Trophoblast cell (in vitro differentiated cells and primary cell): ENCODE results near the gene CPB2.

ENCODE experiments used
- DNase-seq, 2 donors: peaks; one replicate each; pipeline ENCODE4 v3.0.0-alpha.2; 2016
- H2AFZ ChIP-seq: 2 replicates; pipeline ENCODE4 v1.6.1; 2013; ENCODE audit warnings: low read length, moderate library complexity, mild to moderate bottlenecking; ENCODE audit not compliant: insufficient read depth, poor library complexity
- H2AK5ac ChIP-seq: 2 replicates; pipeline ENCODE4 v1.6.1; 2013; ENCODE audit warnings: mild to moderate bottlenecking, low read length
- H2BK120ac ChIP-seq: 2 replicates; pipeline ENCODE4 v1.6.1; 2013; ENCODE audit warnings: low read length, mild to moderate bottlenecking, moderate library complexity; ENCODE audit not compliant: insufficient read depth, poor library complexity
- H2BK12ac ChIP-seq: 2 replicates; pipeline ENCODE4 v1.6.1; 2013; ENCODE audit warnings: mild to moderate bottlenecking, low read length, moderate library complexity
- H2BK5ac ChIP-seq: 2 replicates; pipeline ENCODE4 v1.6.1; 2013; ENCODE audit warnings: low read length, low read depth, moderate library complexity, mild to moderate bottlenecking; ENCODE audit not compliant: poor library complexity
- H3K14ac ChIP-seq: 2 replicates; pipeline ENCODE4 v1.6.1; 2013; ENCODE audit warnings: mild to moderate bottlenecking, low read length
- H3K18ac ChIP-seq: 2 replicates; pipeline ENCODE4 v1.6.1; 2013; ENCODE audit warnings: mild to moderate bottlenecking, low read length
- H3K23ac ChIP-seq: 2 replicates; pipeline ENCODE4 v1.6.1; 2013; ENCODE audit warnings: low read length
- H3K27ac ChIP-seq: 2 replicates; pipeline ENCODE4 v1.5.1; 2013; ENCODE audit warnings: low read depth, mild to moderate bottlenecking, inconsistent platforms, low read length, moderate library complexity
- H3K27me3 ChIP-seq: 2 replicates; pipeline ENCODE4 v1.6.1; 2013; ENCODE audit warnings: inconsistent platforms, mild to moderate bottlenecking, low read length, moderate library complexity; ENCODE audit not compliant: insufficient read depth
- H3K36me3 ChIP-seq, 2 experiments: 1 replicate in 1 of 2; 2 replicates in 1 of 2; pipeline ENCODE4 v1.6.1; 2013; ENCODE audit warnings: low read length in 2 of 2, mild to moderate bottlenecking in 2 of 2, moderate library complexity in 1 of 2; ENCODE audit not compliant: insufficient read depth in 2 of 2, control insufficient read depth in 1 of 2
- H3K4ac ChIP-seq: 2 replicates; pipeline ENCODE4 v1.6.1; 2013; ENCODE audit warnings: low read depth, mild to moderate bottlenecking, low read length, moderate library complexity
- H3K4me1 ChIP-seq, 2 experiments: 1 replicate in 1 of 2; 2 replicates in 1 of 2; pipeline ENCODE4 v1.6.1; 2013; ENCODE audit warnings: low read length in 2 of 2, mild to moderate bottlenecking in 2 of 2, moderate library complexity in 1 of 2; ENCODE audit not compliant: insufficient read depth in 2 of 2, control insufficient read depth in 1 of 2
- H3K4me2 ChIP-seq: 2 replicates; pipeline ENCODE4 v1.6.1; 2013; ENCODE audit warnings: inconsistent platforms, mild to moderate bottlenecking, low read length, moderate library complexity
- H3K4me3 ChIP-seq: 2 replicates; pipeline ENCODE4 v1.5.1; 2013; ENCODE audit warnings: mild to moderate bottlenecking, low read depth, low read length, inconsistent platforms
- H3K79me1 ChIP-seq: one replicate; pipeline ENCODE4 v1.6.1; 2013; ENCODE audit warnings: low read length
- H3K79me2 ChIP-seq: 2 replicates; pipeline ENCODE4 v1.6.1; 2013; ENCODE audit warnings: low read length, mild to moderate bottlenecking; ENCODE audit not compliant: control insufficient read depth, insufficient read depth, poor library complexity
- H3K9ac ChIP-seq: 2 replicates; pipeline ENCODE4 v1.6.1; 2013; ENCODE audit warnings: mild to moderate bottlenecking, low read length
- H3K9me3 ChIP-seq: 2 replicates; pipeline ENCODE4 v1.6.1; 2013; ENCODE audit warnings: low read depth, mild to moderate bottlenecking, control low read depth, inconsistent platforms, low read length; ENCODE audit not compliant: insufficient read depth
- H4K12ac ChIP-seq: 2 replicates; pipeline ENCODE4 v1.6.1; 2013; ENCODE audit warnings: low read depth, mild to moderate bottlenecking, low read length, moderate library complexity
- H4K8ac ChIP-seq: 2 replicates; pipeline ENCODE4 v1.6.1; 2013; ENCODE audit warnings: low read depth, mild to moderate bottlenecking, low read length, moderate library complexity
- H4K91ac ChIP-seq: one replicate; pipeline ENCODE4 v1.6.1; 2013; ENCODE audit warnings: low read depth, mild to moderate bottlenecking, low read length, moderate library complexity
- WGBS: extraction: QIAGEN DNeasy Blood & Tissue Kit; methylation state at CpG from one replicate; pipeline ENCODE4 v1.1.7; 2013; ENCODE audit warnings: missing lambda C conversion rate; ENCODE audit not compliant: insufficient read length, insufficient coverage; ENCODE audit errors: extremely low coverage; 5-methylcytosine and 5-hydroxymethylcytosine counted together

The CPB2 gene

DNA sequence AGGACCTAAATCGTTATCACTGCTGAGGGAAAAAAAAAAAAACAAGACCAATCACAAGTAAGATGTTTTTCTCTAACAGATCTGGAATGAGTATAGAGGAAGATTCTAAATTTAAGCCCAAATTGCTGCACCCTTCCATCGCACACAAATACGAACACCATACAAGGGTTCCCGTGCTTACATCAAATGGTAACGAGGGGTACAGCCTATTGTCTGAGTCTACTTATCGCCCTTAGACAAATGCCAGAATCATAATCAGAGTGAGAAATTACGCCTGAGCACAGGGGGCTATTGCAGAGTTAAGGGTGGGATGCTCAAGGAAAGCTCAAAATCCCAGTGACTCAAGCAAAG lies 52.9 kb downstream of the CPB2 start:
- Histone ChIP-seq H4K12ac (no peak overlapping the region), H3K14ac (no peak overlapping the region), H4K91ac (peak overlapping the region; percentile 69), H2AK5ac (no peak overlapping the region), H2BK12ac (no peak overlapping the region), H3K4me3 (peak overlapping the region; percentile 94), H3K18ac (no peak overlapping the region), H3K79me1 (peaks cover 3% of the 10 kb centered on the region), H3K4ac (peak overlapping the region; percentile 60), H2BK5ac (no peak overlapping the region), H3K4me1 (no peaks in the 10 kb centered on the region), H3K27me3 (no peaks in the 10 kb centered on the region), H3K9me3 (no peaks in the 10 kb centered on the region), H3K79me2 (peaks cover 3% of the 10 kb centered on the region), H2AFZ (no peak overlapping the region), H2BK120ac (no peak overlapping the region), H4K8ac (peak overlapping the region; percentile 91), H3K36me3 (no peaks in the 10 kb centered on the region), H3K9ac (peak overlapping the region; percentile 85), H3K23ac (no peak overlapping the region), H3K27ac (no peak overlapping the region), H3K4me2 (peak overlapping the region; percentile 88)
- no CpG with 5 or more reads among the region's 7 CpGs for WGBS
- DNase-seq, result no peak

DNA sequence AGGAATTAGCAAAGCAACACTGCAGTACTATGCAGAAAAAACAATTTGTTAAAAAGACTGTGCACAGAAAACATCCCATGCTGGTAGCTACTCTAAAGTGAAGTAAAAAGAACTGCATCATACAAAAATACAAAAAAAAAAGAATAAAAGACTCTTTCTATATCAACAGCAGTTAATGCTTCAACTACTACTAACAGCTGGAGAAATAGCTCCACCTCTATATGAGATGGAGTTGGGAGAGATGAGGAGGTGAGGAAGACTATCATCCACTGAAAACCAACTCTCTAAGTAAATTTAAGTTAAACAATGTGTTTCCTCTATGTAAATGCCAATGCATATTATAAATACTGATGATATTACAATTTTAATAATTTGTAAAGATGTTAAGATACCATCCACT lies 54.1 kb downstream of the CPB2 start:
- Histone ChIP-seq H3K79me2 (peaks cover 3% of the 10 kb centered on the region), H3K14ac (no peak overlapping the region), H2BK120ac (no peak overlapping the region), H2AFZ (no peak overlapping the region), H3K18ac (no peak overlapping the region), H4K91ac (no peak overlapping the region), H3K4me1 (no peaks in the 10 kb centered on the region), H4K12ac (no peak overlapping the region), H3K79me1 (peaks cover 3% of the 10 kb centered on the region), H2AK5ac (no peak overlapping the region), H2BK5ac (no peak overlapping the region), H3K27me3 (no peaks in the 10 kb centered on the region), H3K36me3 (no peaks in the 10 kb centered on the region), H2BK12ac (no peak overlapping the region), H3K9me3 (no peaks in the 10 kb centered on the region), H3K4me3 (no peak overlapping the region), H3K9ac (no peak overlapping the region), H3K4me2 (no peak overlapping the region), H3K27ac (no peak overlapping the region), H3K4ac (no peak overlapping the region), H3K23ac (no peak overlapping the region), H4K8ac (no peak overlapping the region)
- no peak for DNase-seq

DNA sequence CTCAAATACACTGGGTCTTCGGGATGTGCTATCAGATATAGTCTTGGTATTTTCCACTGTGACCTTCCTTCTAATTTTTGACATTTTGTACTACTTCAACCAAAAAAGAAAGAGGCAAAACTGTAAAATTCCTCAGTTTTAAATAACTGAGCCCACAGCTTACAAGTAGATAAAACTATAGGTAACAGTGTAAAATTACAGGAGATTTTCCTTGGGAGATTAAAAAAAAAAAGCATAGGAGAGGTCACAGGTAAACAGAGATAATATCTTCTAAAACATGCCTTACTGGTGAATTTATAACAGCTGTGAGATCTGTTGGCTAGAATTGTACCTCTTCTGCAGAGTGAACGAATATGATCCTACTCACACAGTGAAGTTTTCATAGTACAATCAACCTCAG lies 59.4 kb downstream of the CPB2 start:
- no peak overlapping the region for H3K18ac ChIP-seq
- H3K4me3 ChIP-seq, result no peak overlapping the region
- no peaks in the 10 kb centered on the region for H3K79me1 ChIP-seq
- no peak overlapping the region for H3K23ac ChIP-seq
- H2BK5ac ChIP-seq, result no peak overlapping the region
- H2BK120ac ChIP-seq, result no peak overlapping the region
- WGBS, result no CpG with 5 or more reads among the region's 2 CpGs
- no peaks in the 10 kb centered on the region for H3K9me3 ChIP-seq
- H3K79me2 ChIP-seq, result no peaks in the 10 kb centered on the region
- no peak overlapping the region for H3K4me2 ChIP-seq
- H4K91ac ChIP-seq, result no peak overlapping the region
- H3K9ac ChIP-seq, result no peak overlapping the region
- no peak overlapping the region for H3K14ac ChIP-seq
- no peak overlapping the region for H2BK12ac ChIP-seq
- H3K4ac ChIP-seq, result no peak overlapping the region
- H4K8ac ChIP-seq, result no peak overlapping the region
- peak in 1 of 2 donors; percentile 51 for DNase-seq
- H3K27me3 ChIP-seq, result no peaks in the 10 kb centered on the region
- no peak overlapping the region for H4K12ac ChIP-seq
- peaks cover 0 to 2% of the 10 kb centered on the region in 2 experiments for H3K36me3 ChIP-seq
- H2AK5ac ChIP-seq, result no peak overlapping the region
- H2AFZ ChIP-seq, result no peak overlapping the region
- H3K27ac ChIP-seq, result no peak overlapping the region
- H3K4me1 ChIP-seq, result no peaks in the 10 kb centered on the region

DNA sequence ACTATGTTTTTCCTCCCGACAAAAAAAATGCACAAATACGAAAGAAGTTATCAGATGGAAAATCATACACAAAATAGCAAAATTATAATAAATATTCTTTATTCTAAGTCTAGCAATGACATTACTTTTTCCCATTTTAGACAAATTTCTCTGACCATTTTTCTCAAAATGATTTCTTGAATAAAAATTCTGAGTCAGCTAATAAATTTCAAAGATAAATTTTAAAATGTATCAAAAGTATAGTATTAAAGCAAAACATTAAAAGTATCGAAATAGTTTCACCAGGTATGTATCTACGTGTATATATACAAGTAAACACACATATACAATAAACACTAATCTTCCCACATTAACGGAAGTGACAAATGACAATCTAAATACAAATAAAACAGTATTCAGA lies 61.2 kb downstream of the CPB2 start:
- Histone ChIP-seq H2BK120ac (no peak overlapping the region), H3K23ac (no peak overlapping the region), H3K4ac (no peak overlapping the region), H3K4me3 (no peak overlapping the region), H3K36me3 (peaks cover 2 to 3% of the 10 kb centered on the region in 2 experiments), H3K79me2 (no peaks in the 10 kb centered on the region), H3K4me2 (no peak overlapping the region), H3K79me1 (no peaks in the 10 kb centered on the region), H2BK12ac (no peak overlapping the region), H4K12ac (no peak overlapping the region), H3K27me3 (no peaks in the 10 kb centered on the region), H3K27ac (no peak overlapping the region), H3K9me3 (no peaks in the 10 kb centered on the region), H3K4me1 (no peaks in the 10 kb centered on the region), H3K14ac (no peak overlapping the region), H4K8ac (no peak overlapping the region), H2BK5ac (no peak overlapping the region), H3K18ac (no peak overlapping the region), H4K91ac (no peak overlapping the region), H2AFZ (no peak overlapping the region), H2AK5ac (no peak overlapping the region), H3K9ac (no peak overlapping the region)
- WGBS, result no CpG with 5 or more reads among the region's 5 CpGs
- no peak for DNase-seq
